Mammary epithelial cell (primary cell): ENCODE measurements around the gene ZNF408.

Experiments used
- EZH2 ChIP-seq: IDR thresholded peaks from 2 replicates; pipeline ENCODE4 v1.6.1; 2012; ENCODE audit warnings: low read length, inconsistent platforms, borderline replicate concordance
- TF ChIP-seq, protein P1 (sequence below), 2 donors: IDR thresholded peaks in 1 of 2; conservative IDR thresholded peaks in 1 of 2; 2 replicates each; pipeline ENCODE4 v1.5.1; 2011 to 2012; ENCODE audit warnings: inconsistent platforms in 2 of 2, low read length in 2 of 2, mild to moderate bottlenecking in 2 of 2, control low read depth in 1 of 2, low read depth in 1 of 2; ENCODE audit not compliant: insufficient read depth in 1 of 2; ENCODE audit errors: extremely low read depth in 1 of 2

- TF ChIP-seq, protein P1, sequence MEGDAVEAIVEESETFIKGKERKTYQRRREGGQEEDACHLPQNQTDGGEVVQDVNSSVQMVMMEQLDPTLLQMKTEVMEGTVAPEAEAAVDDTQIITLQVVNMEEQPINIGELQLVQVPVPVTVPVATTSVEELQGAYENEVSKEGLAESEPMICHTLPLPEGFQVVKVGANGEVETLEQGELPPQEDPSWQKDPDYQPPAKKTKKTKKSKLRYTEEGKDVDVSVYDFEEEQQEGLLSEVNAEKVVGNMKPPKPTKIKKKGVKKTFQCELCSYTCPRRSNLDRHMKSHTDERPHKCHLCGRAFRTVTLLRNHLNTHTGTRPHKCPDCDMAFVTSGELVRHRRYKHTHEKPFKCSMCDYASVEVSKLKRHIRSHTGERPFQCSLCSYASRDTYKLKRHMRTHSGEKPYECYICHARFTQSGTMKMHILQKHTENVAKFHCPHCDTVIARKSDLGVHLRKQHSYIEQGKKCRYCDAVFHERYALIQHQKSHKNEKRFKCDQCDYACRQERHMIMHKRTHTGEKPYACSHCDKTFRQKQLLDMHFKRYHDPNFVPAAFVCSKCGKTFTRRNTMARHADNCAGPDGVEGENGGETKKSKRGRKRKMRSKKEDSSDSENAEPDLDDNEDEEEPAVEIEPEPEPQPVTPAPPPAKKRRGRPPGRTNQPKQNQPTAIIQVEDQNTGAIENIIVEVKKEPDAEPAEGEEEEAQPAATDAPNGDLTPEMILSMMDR (conservative IDR thresholded peaks at IDR 0.05 in 1 of 2, IDR thresholded peaks at IDR 0.05 in 1 of 2; ENCODE audit: extremely low read depth in 1 of 2, insufficient read depth in 1 of 2, low read depth in 1 of 2, low read length in 2 of 2) = no peak
- TF ChIP-seq EZH2 = no peak
These were observed 335 bp downstream of the ZNF408 start for GRCh38 chr11:46701078-46701654.
